SK-N-MC (cell line): ENCODE measurements around the gene TEX19.

Experiments
- EZH2 ChIP-seq: fragments of 200-600 bp; sonication (generic); IDR thresholded peaks from one replicate; pipeline ENCODE4 v1.6.1; 2017; ENCODE audit warnings: antibody characterized with exemption
- FOXP2 ChIP-seq: optimal IDR thresholded peaks from 2 replicates; pipeline ENCODE3; 2011; ENCODE audit warnings: mild to moderate bottlenecking, moderate library complexity; ENCODE audit not compliant: insufficient read depth; ENCODE audit errors: extremely low read length, control extremely low read depth
- POLR2AphosphoS5 ChIP-seq: IDR thresholded peaks from 2 replicates; pipeline ENCODE4 v1.6.1; 2012; ENCODE audit warnings: mild to moderate bottlenecking, low read depth, low read length, borderline replicate concordance

DNA sequence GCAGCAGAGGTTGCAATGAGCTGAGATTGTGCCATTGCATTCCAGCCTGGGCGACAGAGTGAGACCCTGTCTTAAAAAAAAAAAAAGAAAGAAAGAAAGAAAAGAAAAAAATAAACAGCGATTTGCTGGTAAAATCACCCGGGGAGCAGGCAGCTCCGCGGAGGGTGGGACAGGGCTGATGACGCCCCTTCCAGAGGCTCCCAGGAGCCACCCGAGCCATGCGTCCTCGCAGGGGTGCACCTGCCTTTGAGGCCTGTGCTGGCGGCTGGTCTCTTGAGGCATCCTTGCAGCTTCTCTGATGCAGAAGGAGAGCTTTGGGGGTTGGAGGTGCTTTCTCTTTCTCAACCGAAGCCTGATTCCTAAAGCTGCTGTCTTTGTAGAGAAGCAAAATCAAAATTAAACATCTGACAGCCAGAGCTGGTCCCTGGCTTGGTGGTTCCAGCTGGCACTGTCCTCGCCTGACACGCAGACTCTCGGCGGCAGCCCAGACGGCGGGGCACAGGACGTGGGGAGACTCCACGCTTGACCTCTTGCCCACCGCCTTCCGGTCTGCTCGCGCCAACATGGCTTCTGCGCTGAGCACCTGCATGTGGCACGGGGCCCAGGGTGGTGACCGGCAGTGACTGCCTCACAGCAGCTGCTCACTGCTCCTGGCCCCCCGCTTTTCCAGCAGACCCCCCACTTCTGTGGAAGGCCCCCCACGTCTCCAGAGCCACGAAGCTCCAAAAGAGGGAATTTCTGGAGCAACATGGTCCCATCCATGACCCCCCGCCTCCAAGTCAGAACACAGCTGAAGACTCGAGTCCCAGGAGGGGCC lies 19.1 kb downstream of the TEX19 start:
- TF ChIP-seq EZH2 = no peak
- TF ChIP-seq POLR2AphosphoS5 = no peak
- no peak for TF ChIP-seq FOXP2
